Ovary (tissue), 9 donors: ENCODE measurements around the gene RPN1. TPM values are rescaled to one million over a fixed set of nuclear protein-coding genes. Genes with fewer than 3 reads are reported as not detected.

Experiments used
- DNase-seq, 5 donors: peaks; one replicate each; pipeline ENCODE4 v3.0.0-alpha.2; 2019 to 2020
- H3K27ac ChIP-seq, 2 donors: fragments of 200-600 bp; one replicate each; pipeline versions ENCODE4 v1.5.1 to v1.8.0; 2019 to 2022
- H3K27me3 ChIP-seq: fragments of 200-600 bp; one replicate; pipeline ENCODE4 v1.8.0; 2022
- H3K36me3 ChIP-seq: fragments of 200-600 bp; sonication (generic); one replicate; pipeline ENCODE4 v1.5.1; 2019
- H3K4me1 ChIP-seq: one replicate; pipeline ENCODE4 v1.8.1; 2013; ENCODE audit warnings: mild to moderate bottlenecking, moderate library complexity; ENCODE audit not compliant: insufficient read depth
- H3K4me3 ChIP-seq: fragments of 200-600 bp; sonication (generic); one replicate; pipeline ENCODE4 v1.5.1; 2017
- H3K9me3 ChIP-seq, 2 donors: fragments of 200-600 bp in 1 of 2; sonication (generic) in 1 of 2; one replicate each; pipeline versions ENCODE4 v1.5.1 to v1.8.1; 2013 to 2019; ENCODE audit warnings: mild to moderate bottlenecking in 1 of 2, moderate library complexity in 1 of 2
- EP300 ChIP-seq: sonication (generic); formaldehyde crosslinking; IDR thresholded peaks from one replicate; pipeline ENCODE4 v1.6.1; 2017; ENCODE audit warnings: antibody characterized with exemption
- POLR2A ChIP-seq: fragments of 450-650 bp; IDR thresholded peaks from one replicate; pipeline ENCODE4 v1.6.1; 2017; ENCODE audit warnings: antibody characterized with exemption, mild to moderate bottlenecking, moderate library complexity
- WGBS, 3 donors: extraction: QIAGEN DNeasy Blood & Tissue Kit in 1 of 3; methylation state at CpG; one replicate each; pipeline versions ENCODE4 v1.1.5 to v1.1.7; 2013 to 2017; 5-methylcytosine and 5-hydroxymethylcytosine counted together
- intact Hi-C, 4 donors: fragments of 100-400 bp; cut with DNase I; formaldehyde crosslinking; loops; one replicate each; pipeline versions ENCODE4 v1.11.0 to v1.15.1; 2022 to 2023
- polyA plus RNA-seq, 2 donors: library from polyadenylated mRNA; stranded (reverse); fragments of 200-250 nt in 1 of 2; fragments of 350-450 nt in 1 of 2; fragmentation: Illumina TruSeq in 1 of 2; extraction: RNeasy Lipid Tissue Mini Kit (QIAGEN cat#74804) in 1 of 2; gene quantifications; one replicate each; pipeline ENCODE4 v1.2.3, GENCODE V29; 2013 to 2014
- total RNA-seq, 7 donors: library from RNA; depleted of rRNA in 2 of 7; stranded (reverse); fragments of >200 nt in 2 of 7; fragmentation: NEBNext Ultra II Directional in 3 of 7; extraction: Animal tissue kit (Norgen Biotek cat#: 25700) in 3 of 7; gene quantifications; one replicate each; pipeline versions ENCODE4 v1.1.0 to v1.2.4, GENCODE V29; 2016 to 2023
- TF ChIP-seq, protein P1 (sequence below), 3 donors: fragments of 450-650 bp in 2 of 3; fragments of 200-600 bp in 1 of 3; IDR thresholded peaks; one replicate each; pipeline versions ENCODE4 v1.5.1 to v1.8.0; 2016 to 2022; ENCODE audit warnings: antibody characterized with exemption in 3 of 3, mild to moderate bottlenecking in 1 of 3
- donor health status: DM: no; HTN: no; CAD: no; lungs with moderate emphysema.
- donor health status: DM: no; HTN: no; CAD: no.
- donor health status: Bipolar disorder and iron deficiency.
- donor health status: DM: yes; HTN: yes; CAD: no.
- donor health status: DM: no; HTN: no; CAD: no.
- donor health status: DM: yes; HTN: yes; CAD: no.

Gene RPN1
- total and polyA plus RNA-seq, 9 donors: 119 to 237 (median 134) TPM

DNA sequence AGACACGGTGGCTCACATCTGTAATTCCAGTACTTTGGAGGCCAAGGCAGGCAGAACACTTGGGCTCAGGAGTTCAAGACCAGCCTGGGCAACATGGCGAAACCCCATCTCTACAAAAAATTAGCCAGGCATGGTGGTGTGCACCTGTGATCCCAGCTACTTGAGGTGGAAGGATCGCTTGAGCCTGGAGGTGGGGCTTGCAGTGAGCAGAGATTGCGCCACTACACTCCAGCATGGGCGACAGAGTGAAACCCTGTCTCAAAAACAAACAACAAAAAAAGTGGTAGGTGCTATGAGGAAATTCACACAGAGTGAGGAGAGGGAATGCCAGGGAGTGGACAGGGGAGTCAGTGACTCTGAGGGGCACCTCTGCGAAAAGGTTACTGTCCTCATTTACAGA, 29.4 kb downstream of the RPN1 start:
- no peak overlapping the region for H3K4me3 ChIP-seq
- H3K4me1 ChIP-seq: peaks cover 13% of the 10 kb centered on the region
- no peak overlapping the region for H3K27ac ChIP-seq
- TF ChIP-seq, protein P1, sequence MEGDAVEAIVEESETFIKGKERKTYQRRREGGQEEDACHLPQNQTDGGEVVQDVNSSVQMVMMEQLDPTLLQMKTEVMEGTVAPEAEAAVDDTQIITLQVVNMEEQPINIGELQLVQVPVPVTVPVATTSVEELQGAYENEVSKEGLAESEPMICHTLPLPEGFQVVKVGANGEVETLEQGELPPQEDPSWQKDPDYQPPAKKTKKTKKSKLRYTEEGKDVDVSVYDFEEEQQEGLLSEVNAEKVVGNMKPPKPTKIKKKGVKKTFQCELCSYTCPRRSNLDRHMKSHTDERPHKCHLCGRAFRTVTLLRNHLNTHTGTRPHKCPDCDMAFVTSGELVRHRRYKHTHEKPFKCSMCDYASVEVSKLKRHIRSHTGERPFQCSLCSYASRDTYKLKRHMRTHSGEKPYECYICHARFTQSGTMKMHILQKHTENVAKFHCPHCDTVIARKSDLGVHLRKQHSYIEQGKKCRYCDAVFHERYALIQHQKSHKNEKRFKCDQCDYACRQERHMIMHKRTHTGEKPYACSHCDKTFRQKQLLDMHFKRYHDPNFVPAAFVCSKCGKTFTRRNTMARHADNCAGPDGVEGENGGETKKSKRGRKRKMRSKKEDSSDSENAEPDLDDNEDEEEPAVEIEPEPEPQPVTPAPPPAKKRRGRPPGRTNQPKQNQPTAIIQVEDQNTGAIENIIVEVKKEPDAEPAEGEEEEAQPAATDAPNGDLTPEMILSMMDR (IDR thresholded peaks at IDR 0.05): no peak
- TF ChIP-seq EP300: no peak
- no peak for TF ChIP-seq POLR2A
- intact Hi-C loops: no loop called here
- 80 to 85% (median 81%) methylated on average over 6 of the region's 6 CpGs for WGBS, 3 donors
- no peak for DNase-seq
- no peaks in the 10 kb centered on the region for H3K36me3 ChIP-seq
- no peaks in the 10 kb centered on the region for H3K9me3 ChIP-seq
- no peaks in the 10 kb centered on the region for H3K27me3 ChIP-seq

DNA sequence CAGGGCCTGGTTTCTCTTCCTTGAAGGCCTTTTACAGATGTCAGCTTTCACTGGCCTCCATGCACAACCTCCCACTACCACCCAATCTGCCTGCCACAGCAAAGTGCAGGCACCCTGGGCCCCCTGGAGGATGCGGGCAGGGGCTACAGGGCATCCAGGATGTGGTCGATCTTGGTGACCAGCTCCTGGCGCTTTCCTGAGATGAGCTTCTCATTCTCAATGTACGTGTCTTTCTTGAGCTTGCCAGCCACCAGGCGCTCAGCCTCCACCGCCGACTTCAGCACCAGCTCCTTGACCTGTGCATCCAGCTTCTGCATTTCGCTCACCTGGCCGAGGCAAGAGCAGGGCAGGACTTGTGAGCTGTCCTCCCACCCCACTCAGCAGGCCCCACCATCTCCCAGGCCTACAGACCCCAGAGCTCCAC, 30.3 kb downstream of the RPN1 start:
- Histone ChIP-seq H3K4me3 (no peak overlapping the region), H3K36me3 (no peaks in the 10 kb centered on the region), H3K9me3 (no peaks in the 10 kb centered on the region), H3K27ac (no peak overlapping the region), H3K27me3 (no peaks in the 10 kb centered on the region), H3K4me1 (peaks cover 13% of the 10 kb centered on the region)
- TF ChIP-seq POLR2A: no peak
- TF ChIP-seq, protein P1 (IDR thresholded peaks at IDR 0.05): no peak
- no peak for TF ChIP-seq EP300
- intact Hi-C loops: no loop called here
- no peak for DNase-seq
- 81 to 85% (median 82%) methylated on average over 9 of the region's 9 CpGs for WGBS, 3 donors

DNA sequence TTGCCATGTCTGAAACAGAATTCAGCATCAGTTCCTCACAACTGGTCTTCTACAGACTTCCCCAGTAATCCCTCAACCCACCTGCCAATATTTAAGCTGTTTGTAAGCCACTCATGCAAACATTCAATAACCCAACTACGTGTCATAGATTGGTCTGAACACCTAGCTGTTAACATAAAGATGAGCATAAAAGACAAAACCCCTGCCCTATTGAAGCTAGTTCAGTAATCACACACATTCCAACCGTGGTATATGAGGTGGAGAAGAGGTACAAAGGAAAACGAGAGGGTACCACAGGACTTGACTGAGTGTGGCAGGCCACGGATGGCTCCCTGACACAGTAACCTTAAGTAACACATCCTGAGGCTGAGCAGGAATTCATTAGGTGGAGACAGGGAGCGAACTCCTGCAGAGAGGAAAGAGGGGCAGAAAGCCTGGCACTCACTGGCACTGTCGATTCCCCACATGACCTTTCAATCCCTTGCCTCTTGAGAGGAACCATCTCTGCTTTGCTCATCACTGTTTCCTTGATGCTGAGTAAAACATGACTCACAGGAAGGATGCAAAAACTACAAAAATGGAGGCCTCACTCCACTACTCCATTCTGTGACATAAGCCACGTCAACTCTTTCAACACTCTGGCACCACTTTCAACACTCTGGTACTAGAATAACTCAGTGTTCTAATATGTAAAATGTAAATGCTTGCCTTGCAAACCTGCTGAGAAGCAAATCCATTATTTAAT, 31.3 kb downstream of the RPN1 start:
- Histone ChIP-seq H3K36me3 (no peaks in the 10 kb centered on the region), H3K27ac (no peak overlapping the region), H3K27me3 (no peaks in the 10 kb centered on the region), H3K4me1 (peaks cover 13% of the 10 kb centered on the region), H3K9me3 (no peaks in the 10 kb centered on the region), H3K4me3 (no peak overlapping the region)
- TF ChIP-seq POLR2A (no peak), EP300 (no peak)
- TF ChIP-seq, protein P1 (IDR thresholded peaks at IDR 0.05): no peak
- intact Hi-C loops: loop anchor here in 1 of 4 donors (5.0 kb wide), 1 partner anchor 178 kb away; no protein-coding TSS in a partner anchor
- 60 to 75% (median 70%) methylated on average over 7 of the region's 7 CpGs for WGBS, 3 donors
- DNase-seq: no peak

DNA sequence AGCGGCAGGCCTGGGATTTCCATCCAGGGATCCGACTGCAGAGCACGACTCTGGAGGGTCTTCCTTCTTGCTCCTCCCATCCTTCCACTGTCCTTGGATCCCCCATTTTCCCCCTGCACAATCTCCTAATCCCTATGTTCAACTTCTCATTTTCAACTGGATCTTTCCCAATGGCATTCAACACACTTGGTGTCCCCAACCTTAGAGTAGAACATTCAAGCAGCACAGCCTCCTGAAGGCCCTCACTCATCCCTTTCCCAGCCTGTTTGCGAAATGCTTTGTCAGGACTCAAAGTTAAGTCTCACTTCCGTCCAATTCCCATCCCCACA, 32.3 kb downstream of the RPN1 start:
- intact Hi-C loops: loop anchor here in 1 of 4 donors (5.0 kb wide), 1 partner anchor 179 kb away; no protein-coding TSS in a partner anchor
- Histone ChIP-seq H3K4me1 (peaks cover 13% of the 10 kb centered on the region), H3K4me3 (peak overlapping the region; percentile 94), H3K9me3 (no peaks in the 10 kb centered on the region), H3K27me3 (no peaks in the 10 kb centered on the region), H3K36me3 (no peaks in the 10 kb centered on the region), H3K27ac (peak overlapping the region in 1 of 2 donors; percentile 60)
- TF ChIP-seq EP300: no peak
- TF ChIP-seq, protein P1 (IDR thresholded peaks at IDR 0.05): no peak
- no peak for TF ChIP-seq POLR2A
- no peak for DNase-seq
- WGBS, 3 donors: 23 to 26% (median 24%) methylated on average over 5 of the region's 5 CpGs
